OCI-LY1 (cell line): ENCODE measurements around the gene SYNPO2L.
"Not testable (repeated sequence)": the region's sequence is repeated elsewhere in the genome, so short reads cannot be mapped to it uniquely, and the experiment has no call there.

Source experiments
- CTCF ChIP-seq: fragments of 200-600 bp; sonication (generic), shearing (Covaris generic); IDR thresholded peaks from 2 replicates; pipeline ENCODE4 v1.5.1; 2017; ENCODE audit warnings: mild to moderate bottlenecking, antibody characterized with exemption, low read length, moderate library complexity, mixed read lengths
- EZH2 ChIP-seq: fragments of 200-600 bp; sonication (generic), shearing (Covaris generic); IDR thresholded peaks from 2 replicates; pipeline ENCODE4 v1.8.0; 2017; ENCODE audit warnings: borderline replicate concordance, mixed run types, mild to moderate bottlenecking, antibody characterized with exemption, low read length, moderate library complexity, mixed read lengths

- not testable (repeated sequence) for TF ChIP-seq CTCF, EZH2
These were observed 41.9 kb upstream of the SYNPO2L start, which contains the start of gene AGAP5 for GRCh38 chr10:73697675-73698159.
